ENCODE data around the gene FRS3. TPM values are rescaled to one million over a fixed set of nuclear protein-coding genes. Genes with fewer than 3 reads are reported as not detected.

Gene FRS3
- total and polyA plus RNA-seq, 2 donors = 1.7 to 5.0 TPM

GRCh38 chr6:41728954-41729353 lies 50.7 kb downstream of the FRS3 start:
- Histone ChIP-seq H3K4me3 (ENCODE audit: low read length in 2 of 2) (no peak overlapping the region), H3K27me3 (ENCODE audit: control insufficient read depth in 2 of 2, insufficient read depth in 1 of 2, low read length in 1 of 2) (peaks cover 0 to 16% of the 10 kb centered on the region in 2 donors), H3K27ac (ENCODE audit: low read depth in 1 of 2, low read length in 1 of 2) (no peak overlapping the region), H3K36me3 (ENCODE audit: control insufficient read depth in 2 of 2, insufficient read depth in 2 of 2, low read length in 1 of 2) (no peaks in the 10 kb centered on the region), H3K9me3 (ENCODE audit: control insufficient read depth in 2 of 2, insufficient read depth in 1 of 2, low read length in 1 of 2) (peaks cover 0 to 5% of the 10 kb centered on the region in 2 donors), H3K4me1 (ENCODE audit: control insufficient read depth in 2 of 2, insufficient read depth in 2 of 2, low read length in 2 of 2) (peaks cover 0 to 41% of the 10 kb centered on the region in 2 donors)
- WGBS = 97% methylated on average over 7 of the region's 7 CpGs
- no peak for DNase-seq (ENCODE audit: low read depth in 6 of 9, low spot score in 9 of 9)

GRCh38 chr6:41728073-41728936 lies 51.4 kb downstream of the FRS3 start:
- peaks cover 0 to 16% of the 10 kb centered on the region in 2 donors for H3K27me3 ChIP-seq (ENCODE audit: control insufficient read depth in 2 of 2, insufficient read depth in 1 of 2, low read length in 1 of 2)
- H3K9me3 ChIP-seq (ENCODE audit: control insufficient read depth in 2 of 2, insufficient read depth in 1 of 2, low read length in 1 of 2) = peaks cover 0 to 3% of the 10 kb centered on the region in 2 donors
- 86% methylated on average over 19 of the region's 19 CpGs for WGBS
- H3K4me1 ChIP-seq (ENCODE audit: control insufficient read depth in 2 of 2, insufficient read depth in 2 of 2, low read length in 2 of 2) = peaks cover 0 to 41% of the 10 kb centered on the region in 2 donors
- H3K27ac ChIP-seq (ENCODE audit: low read depth in 1 of 2, low read length in 1 of 2) = no peak overlapping the region
- no peaks in the 10 kb centered on the region for H3K36me3 ChIP-seq (ENCODE audit: control insufficient read depth in 2 of 2, insufficient read depth in 2 of 2, low read length in 1 of 2)
- peak in 1 of 9 donors; percentile 49 for DNase-seq (ENCODE audit: low read depth in 6 of 9, low spot score in 9 of 9)
- no peak overlapping the region for H3K4me3 ChIP-seq (ENCODE audit: low read length in 2 of 2)

GRCh38 chr6:41727705-41728072 lies 52.0 kb downstream of the FRS3 start:
- H3K27me3 ChIP-seq (ENCODE audit: control insufficient read depth in 2 of 2, insufficient read depth in 1 of 2, low read length in 1 of 2) = peaks cover 0 to 13% of the 10 kb centered on the region in 2 donors
- peak overlapping the region in 1 of 2 donors; percentile 5 for H3K27ac ChIP-seq (ENCODE audit: low read depth in 1 of 2, low read length in 1 of 2)
- 95% methylated on average over 3 of the region's 3 CpGs for WGBS
- no peak overlapping the region for H3K4me3 ChIP-seq (ENCODE audit: low read length in 2 of 2)
- H3K36me3 ChIP-seq (ENCODE audit: control insufficient read depth in 2 of 2, insufficient read depth in 2 of 2, low read length in 1 of 2) = no peaks in the 10 kb centered on the region
- H3K9me3 ChIP-seq (ENCODE audit: control insufficient read depth in 2 of 2, insufficient read depth in 1 of 2, low read length in 1 of 2) = no peaks in the 10 kb centered on the region
- no peak for DNase-seq (ENCODE audit: low read depth in 6 of 9, low spot score in 9 of 9)
- H3K4me1 ChIP-seq (ENCODE audit: control insufficient read depth in 2 of 2, insufficient read depth in 2 of 2, low read length in 2 of 2) = peaks cover 0 to 39% of the 10 kb centered on the region in 2 donors

DNA sequence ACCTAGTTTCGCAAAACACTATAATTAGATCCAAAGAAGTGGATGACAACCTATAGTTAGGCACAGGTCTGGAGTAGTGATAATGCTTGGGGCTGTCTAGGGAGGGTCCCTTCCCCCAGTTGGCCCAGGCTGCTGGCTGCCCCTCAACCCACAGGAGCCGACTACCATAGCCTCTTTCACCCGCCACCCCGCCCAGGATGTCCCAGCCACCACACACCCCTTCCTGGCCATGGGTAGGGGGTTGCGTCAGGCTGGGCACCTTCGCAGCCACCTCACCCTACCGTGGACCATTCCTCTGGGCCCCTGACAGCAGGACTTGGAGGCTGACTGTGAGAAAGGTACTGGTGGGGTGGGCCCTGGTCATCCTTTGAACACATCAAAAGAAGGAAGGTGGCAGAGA lies 52.8 kb downstream of the FRS3 start:
- WGBS = 81% methylated on average over 7 of the region's 7 CpGs
- no peak overlapping the region for H3K27ac ChIP-seq (ENCODE audit: low read depth in 1 of 2, low read length in 1 of 2)
- H3K27me3 ChIP-seq (ENCODE audit: control insufficient read depth in 2 of 2, insufficient read depth in 1 of 2, low read length in 1 of 2) = peaks cover 0 to 10% of the 10 kb centered on the region in 2 donors
- H3K4me3 ChIP-seq (ENCODE audit: low read length in 2 of 2) = no peak overlapping the region
- no peaks in the 10 kb centered on the region for H3K9me3 ChIP-seq (ENCODE audit: control insufficient read depth in 2 of 2, insufficient read depth in 1 of 2, low read length in 1 of 2)
- DNase-seq (ENCODE audit: low read depth in 6 of 9, low spot score in 9 of 9) = no peak
- H3K4me1 ChIP-seq (ENCODE audit: control insufficient read depth in 2 of 2, insufficient read depth in 2 of 2, low read length in 2 of 2) = peaks cover 0 to 36% of the 10 kb centered on the region in 2 donors
- H3K36me3 ChIP-seq (ENCODE audit: control insufficient read depth in 2 of 2, insufficient read depth in 2 of 2, low read length in 1 of 2) = no peaks in the 10 kb centered on the region

- Histone ChIP-seq H3K4me3 (ENCODE audit: low read length in 2 of 2) (no peak overlapping the region), H3K27me3 (ENCODE audit: control insufficient read depth in 2 of 2, insufficient read depth in 1 of 2, low read length in 1 of 2) (peaks cover 0 to 10% of the 10 kb centered on the region in 2 donors), H3K4me1 (ENCODE audit: control insufficient read depth in 2 of 2, insufficient read depth in 2 of 2, low read length in 2 of 2) (peaks cover 0 to 31% of the 10 kb centered on the region in 2 donors)
These were observed 54.9 kb downstream of the FRS3 start for GRCh38 chr6:41724586-41725501.

GRCh38 chr6:41724228-41724580 lies 55.5 kb downstream of the FRS3 start:
- Histone ChIP-seq H3K4me1 (ENCODE audit: control insufficient read depth in 2 of 2, insufficient read depth in 2 of 2, low read length in 2 of 2) (peaks cover 0 to 31% of the 10 kb centered on the region in 2 donors), H3K9me3 (ENCODE audit: control insufficient read depth in 2 of 2, insufficient read depth in 1 of 2, low read length in 1 of 2) (no peaks in the 10 kb centered on the region), H3K4me3 (ENCODE audit: low read length in 2 of 2) (no peak overlapping the region), H3K27me3 (ENCODE audit: control insufficient read depth in 2 of 2, insufficient read depth in 1 of 2, low read length in 1 of 2) (peaks cover 0 to 10% of the 10 kb centered on the region in 2 donors), H3K36me3 (ENCODE audit: control insufficient read depth in 2 of 2, insufficient read depth in 2 of 2, low read length in 1 of 2) (no peaks in the 10 kb centered on the region), H3K27ac (ENCODE audit: low read depth in 1 of 2, low read length in 1 of 2) (no peak overlapping the region)
- DNase-seq (ENCODE audit: low read depth in 6 of 9, low spot score in 9 of 9) = no peak
- 70% methylated on average over 7 of the region's 7 CpGs for WGBS

More at GRCh38 chr6:41724586-41725501, 54.9 kb downstream of the FRS3 start:
- no peak overlapping the region for H3K27ac ChIP-seq (ENCODE audit: low read depth in 1 of 2, low read length in 1 of 2)
- 86% methylated on average over 13 of the region's 13 CpGs for WGBS
- no peaks in the 10 kb centered on the region for H3K9me3 ChIP-seq (ENCODE audit: control insufficient read depth in 2 of 2, insufficient read depth in 1 of 2, low read length in 1 of 2)
- no peak for DNase-seq (ENCODE audit: low read depth in 6 of 9, low spot score in 9 of 9)
- H3K36me3 ChIP-seq (ENCODE audit: control insufficient read depth in 2 of 2, insufficient read depth in 2 of 2, low read length in 1 of 2) = no peaks in the 10 kb centered on the region

DNA sequence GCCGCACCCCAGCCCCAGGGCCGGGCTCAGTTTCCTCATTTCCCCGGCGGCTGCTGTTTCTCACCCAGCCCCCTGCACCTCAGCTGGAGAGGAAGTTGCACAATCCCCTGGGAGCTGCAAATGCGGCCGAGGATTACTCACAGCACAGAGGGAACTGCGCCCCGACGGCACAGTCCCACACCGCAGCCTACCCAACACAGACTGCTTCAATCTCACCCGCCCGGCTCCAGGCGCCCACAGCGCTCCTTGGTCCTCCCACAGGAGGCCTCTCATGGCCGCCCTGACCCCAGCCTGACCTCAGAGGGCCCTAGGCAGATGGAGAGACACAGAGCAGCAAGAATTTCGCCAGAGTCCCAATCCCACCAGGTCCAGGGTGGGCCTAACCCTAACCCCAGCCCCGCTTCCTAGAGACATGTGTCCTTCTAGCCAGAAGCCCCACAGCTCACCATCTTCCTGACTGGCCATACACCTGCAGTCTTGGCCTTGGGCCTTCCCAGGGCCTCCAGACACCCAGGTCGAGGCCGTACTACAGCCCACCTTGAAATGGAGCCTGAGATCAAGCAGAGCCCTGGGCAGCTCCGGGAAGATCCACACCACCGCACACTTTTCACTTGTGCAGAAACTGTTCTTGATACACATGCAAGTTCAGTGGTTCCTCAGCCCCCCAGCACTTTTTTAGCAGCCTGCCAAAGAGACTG lies 56.0 kb downstream of the FRS3 start:
- Histone ChIP-seq H3K27me3 (ENCODE audit: control insufficient read depth in 2 of 2, insufficient read depth in 1 of 2, low read length in 1 of 2) (peaks cover 0 to 10% of the 10 kb centered on the region in 2 donors), H3K9me3 (ENCODE audit: control insufficient read depth in 2 of 2, insufficient read depth in 1 of 2, low read length in 1 of 2) (no peaks in the 10 kb centered on the region), H3K27ac (ENCODE audit: low read depth in 1 of 2, low read length in 1 of 2) (peak overlapping the region; percentile 32 to 46), H3K4me1 (ENCODE audit: control insufficient read depth in 2 of 2, insufficient read depth in 2 of 2, low read length in 2 of 2) (peaks cover 0 to 25% of the 10 kb centered on the region in 2 donors), H3K36me3 (ENCODE audit: control insufficient read depth in 2 of 2, insufficient read depth in 2 of 2, low read length in 1 of 2) (no peaks in the 10 kb centered on the region), H3K4me3 (ENCODE audit: low read length in 2 of 2) (no peak overlapping the region)
- 46% methylated on average over 21 of the region's 21 CpGs for WGBS
- DNase-seq (ENCODE audit: low read depth in 6 of 9, low spot score in 9 of 9) = peak in 1 of 9 donors; percentile 38

DNA sequence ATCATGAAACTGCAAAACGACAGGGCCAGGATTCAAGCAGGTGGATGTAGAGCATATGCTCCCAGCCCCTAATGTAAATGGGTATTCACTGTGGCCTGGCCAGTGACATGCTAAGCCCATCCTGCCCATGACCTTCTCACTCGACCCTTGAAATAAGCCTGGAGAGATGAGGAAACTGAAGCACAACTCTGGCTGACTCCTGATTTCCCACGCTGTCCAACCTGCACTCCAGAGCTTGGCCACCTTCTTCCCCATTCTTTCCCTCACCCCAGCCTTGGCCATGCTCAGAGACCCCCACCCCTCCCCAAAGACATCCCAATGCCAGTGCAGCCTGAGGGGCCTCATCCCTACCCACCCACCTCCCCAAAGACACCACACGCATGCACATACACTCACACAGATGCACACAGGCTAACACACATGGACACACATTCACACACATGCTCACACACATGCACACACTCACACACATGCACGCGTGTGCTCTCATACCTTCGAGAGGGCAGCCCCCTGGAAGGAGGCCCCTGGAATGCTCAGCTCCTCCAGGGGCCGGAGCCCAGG lies 56.7 kb downstream of the FRS3 start:
- Histone ChIP-seq H3K4me1 (ENCODE audit: control insufficient read depth in 2 of 2, insufficient read depth in 2 of 2, low read length in 2 of 2) (peaks cover 0 to 19% of the 10 kb centered on the region in 2 donors), H3K36me3 (ENCODE audit: control insufficient read depth in 2 of 2, insufficient read depth in 2 of 2, low read length in 1 of 2) (no peaks in the 10 kb centered on the region), H3K4me3 (ENCODE audit: low read length in 2 of 2) (no peak overlapping the region), H3K27me3 (ENCODE audit: control insufficient read depth in 2 of 2, insufficient read depth in 1 of 2, low read length in 1 of 2) (peaks cover 0 to 10% of the 10 kb centered on the region in 2 donors), H3K9me3 (ENCODE audit: control insufficient read depth in 2 of 2, insufficient read depth in 1 of 2, low read length in 1 of 2) (no peaks in the 10 kb centered on the region), H3K27ac (ENCODE audit: low read depth in 1 of 2, low read length in 1 of 2) (no peak overlapping the region)
- DNase-seq (ENCODE audit: low read depth in 6 of 9, low spot score in 9 of 9) = no peak
- 76% methylated on average over 8 of the region's 8 CpGs for WGBS
